Glutamatergic neuron (in vitro differentiated cells): ENCODE measurements around the gene SORCS1. TPM values are rescaled to one million over a fixed set of nuclear protein-coding genes. Genes with fewer than 3 reads are reported as not detected.
"Not testable (repeated sequence)": the region's sequence is repeated elsewhere in the genome, so short reads cannot be mapped to it uniquely, and the experiment has no call there.

Source experiments
- DNase-seq: peaks from one replicate; pipeline ENCODE4 v3.0.0; 2022
- H3K27ac Mint-ChIP-seq: one replicate; pipeline ENCODE4 v1.8.0; 2020; ENCODE audit warnings: mild to moderate bottlenecking, mixed read lengths, inconsistent platforms; ENCODE audit not compliant: unreplicated experiment
- H3K27me3 Mint-ChIP-seq: one replicate; pipeline ENCODE4 v1.8.0; 2020; ENCODE audit warnings: mild to moderate bottlenecking, moderate library complexity, mixed read lengths, inconsistent platforms; ENCODE audit not compliant: unreplicated experiment
- H3K36me3 Mint-ChIP-seq: one replicate; pipeline ENCODE4 v1.8.0; 2020; ENCODE audit warnings: mild to moderate bottlenecking, mixed read lengths, inconsistent platforms; ENCODE audit not compliant: unreplicated experiment
- H3K4me1 Mint-ChIP-seq: one replicate; pipeline ENCODE4 v1.8.0; 2020; ENCODE audit warnings: mild to moderate bottlenecking, low read depth, mixed read lengths, inconsistent platforms; ENCODE audit not compliant: unreplicated experiment
- H3K4me3 Mint-ChIP-seq: one replicate; pipeline ENCODE4 v1.8.0; 2020; ENCODE audit warnings: mild to moderate bottlenecking, mixed read lengths, inconsistent platforms; ENCODE audit not compliant: unreplicated experiment
- H3K9me3 Mint-ChIP-seq: one replicate; pipeline ENCODE4 v1.8.0; 2020; ENCODE audit warnings: mild to moderate bottlenecking, moderate library complexity, mixed read lengths, inconsistent platforms; ENCODE audit not compliant: unreplicated experiment
- total RNA-seq: library from RNA; stranded (reverse); fragmentation: NEBNext Ultra II Directional; extraction: Animal tissue kit (Norgen Biotek cat#: 25700); gene quantifications from one replicate; pipeline ENCODE4 v1.2.1, GENCODE V29; 2021; ENCODE audit not compliant: unreplicated experiment
- TF ChIP-seq, protein P1 (sequence below): fragments of 200-600 bp; sonication (generic); IDR thresholded peaks from one replicate; pipeline ENCODE4 v1.5.0; 2021; ENCODE audit not compliant: partially characterized antibody, unreplicated experiment

Gene SORCS1
- total RNA-seq, 1 donor from 2014 or later: 3.3 TPM

GRCh38 chr10:107028236-107028635, 136.3 kb downstream of the SORCS1 start:
- no peaks in the 10 kb centered on the region for H3K4me1 Mint-ChIP-seq
- TF ChIP-seq, protein P1, sequence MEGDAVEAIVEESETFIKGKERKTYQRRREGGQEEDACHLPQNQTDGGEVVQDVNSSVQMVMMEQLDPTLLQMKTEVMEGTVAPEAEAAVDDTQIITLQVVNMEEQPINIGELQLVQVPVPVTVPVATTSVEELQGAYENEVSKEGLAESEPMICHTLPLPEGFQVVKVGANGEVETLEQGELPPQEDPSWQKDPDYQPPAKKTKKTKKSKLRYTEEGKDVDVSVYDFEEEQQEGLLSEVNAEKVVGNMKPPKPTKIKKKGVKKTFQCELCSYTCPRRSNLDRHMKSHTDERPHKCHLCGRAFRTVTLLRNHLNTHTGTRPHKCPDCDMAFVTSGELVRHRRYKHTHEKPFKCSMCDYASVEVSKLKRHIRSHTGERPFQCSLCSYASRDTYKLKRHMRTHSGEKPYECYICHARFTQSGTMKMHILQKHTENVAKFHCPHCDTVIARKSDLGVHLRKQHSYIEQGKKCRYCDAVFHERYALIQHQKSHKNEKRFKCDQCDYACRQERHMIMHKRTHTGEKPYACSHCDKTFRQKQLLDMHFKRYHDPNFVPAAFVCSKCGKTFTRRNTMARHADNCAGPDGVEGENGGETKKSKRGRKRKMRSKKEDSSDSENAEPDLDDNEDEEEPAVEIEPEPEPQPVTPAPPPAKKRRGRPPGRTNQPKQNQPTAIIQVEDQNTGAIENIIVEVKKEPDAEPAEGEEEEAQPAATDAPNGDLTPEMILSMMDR: no peak
- no peaks in the 10 kb centered on the region for H3K9me3 Mint-ChIP-seq
- no peak overlapping the region for H3K4me3 Mint-ChIP-seq
- H3K27ac Mint-ChIP-seq: no peak overlapping the region
- no peak for DNase-seq
- H3K27me3 Mint-ChIP-seq: no peaks in the 10 kb centered on the region
- no peaks in the 10 kb centered on the region for H3K36me3 Mint-ChIP-seq

GRCh38 chr10:107025676-107026075, 138.8 kb downstream of the SORCS1 start:
- DNase-seq: no peak
- H3K27ac Mint-ChIP-seq: no peak overlapping the region
- no peaks in the 10 kb centered on the region for H3K9me3 Mint-ChIP-seq
- no peak overlapping the region for H3K4me3 Mint-ChIP-seq
- H3K4me1 Mint-ChIP-seq: no peaks in the 10 kb centered on the region
- TF ChIP-seq, protein P1: no peak
- H3K36me3 Mint-ChIP-seq: no peaks in the 10 kb centered on the region
- H3K27me3 Mint-ChIP-seq: no peaks in the 10 kb centered on the region

GRCh38 chr10:107024033-107024432, 140.5 kb downstream of the SORCS1 start:
- H3K4me1 Mint-ChIP-seq, DNase-seq, H3K27ac Mint-ChIP-seq, H3K9me3 Mint-ChIP-seq, H3K4me3 Mint-ChIP-seq, H3K36me3 Mint-ChIP-seq, H3K27me3 Mint-ChIP-seq: not testable (repeated sequence)

DNA sequence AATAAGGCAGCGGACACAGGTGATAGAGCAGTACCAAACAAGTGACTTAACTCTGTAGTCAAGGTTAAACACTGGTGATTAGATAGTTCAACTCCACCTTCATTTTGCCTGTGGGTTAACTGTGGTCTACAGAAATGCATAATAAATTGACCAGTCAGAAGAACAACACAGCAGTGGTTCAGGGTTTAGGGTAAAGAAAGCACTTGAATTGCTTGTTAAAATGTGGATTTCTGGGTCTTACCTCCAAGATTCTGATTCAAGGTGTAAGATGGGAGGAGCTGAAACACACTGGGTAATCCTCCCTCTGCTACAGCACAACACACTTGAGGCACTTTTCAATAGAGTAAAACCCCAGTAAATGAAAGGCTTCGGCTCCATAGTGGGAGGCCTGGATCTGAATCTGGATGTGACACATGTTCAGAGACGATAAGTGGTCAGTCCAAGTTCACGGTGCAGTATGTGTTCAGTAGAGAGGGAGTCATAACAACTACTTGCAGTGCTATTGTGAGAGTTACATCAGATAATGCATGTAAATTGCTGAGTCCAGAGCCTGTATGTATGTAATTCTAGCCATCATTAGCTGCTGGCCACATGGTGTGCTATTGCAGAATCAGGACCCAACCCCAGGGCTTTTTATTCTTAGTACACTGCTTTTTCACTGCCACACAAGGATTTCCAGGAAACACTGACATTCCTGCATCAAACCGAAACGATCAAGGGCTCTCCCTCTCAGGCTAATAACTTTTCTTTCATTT, 141.7 kb downstream of the SORCS1 start:
- Mint-ChIP-seq H3K4me3 (no peak overlapping the region), H3K36me3 (no peaks in the 10 kb centered on the region), H3K4me1 (no peaks in the 10 kb centered on the region), H3K9me3 (no peaks in the 10 kb centered on the region), H3K27me3 (no peaks in the 10 kb centered on the region), H3K27ac (no peak overlapping the region)
- no peak for DNase-seq
- TF ChIP-seq, protein P1: no peak

- Mint-ChIP-seq H3K9me3 (no peaks in the 10 kb centered on the region), H3K4me1 (no peaks in the 10 kb centered on the region), H3K36me3 (no peaks in the 10 kb centered on the region), H3K4me3 (no peak overlapping the region), H3K27ac (no peak overlapping the region), H3K27me3 (no peaks in the 10 kb centered on the region)
- no peak for DNase-seq
- TF ChIP-seq, protein P1: no peak
These were observed 145.4 kb downstream of the SORCS1 start for GRCh38 chr10:107019154-107019553.
